HepG2 (cell line): ENCODE results near the gene SFXN2. TPM values are rescaled to one million over a fixed set of nuclear protein-coding genes. Genes with fewer than 3 reads are reported as not detected.

Experiments used
- ATAC-seq: fragments of 200-7000 bp; cut with Tn5 transposase; 3 replicates; pipeline ENCODE4 v1.9.1; 2020; ENCODE audit warnings: mild to moderate bottlenecking, moderate library complexity
- BruUV-seq: library from RNA; stranded (reverse); fragments of 400-500 nt; replicated peaks from 2 replicates; lab custom pipeline; 2021; lab: Mats Ljungman, UMichigan
- CTCF ChIA-PET: fragments of 300-600 bp; formaldehyde crosslinking; extraction: SDS; loops from one replicate; lab custom pipeline; 2021; ENCODE audit warnings: low total read pairs, inconsistent platforms, low intra/inter-chr PET ratio; lab: Yijun Ruan, JAX
- POLR2A ChIA-PET: fragments of 350-600 bp; sonication (Branson Sonifier 250); formaldehyde crosslinking; loops from one replicate; lab custom pipeline; 2020; ENCODE audit warnings: antibody characterized with exemption, inconsistent platforms; lab: Yijun Ruan, JAX
- DNase-seq: peaks from one replicate; pipeline ENCODE4 v3.0.0-alpha.2; 2015; ENCODE audit warnings: low spot score
- FAIRE-seq: peaks from 3 replicates; lab custom pipeline; 2011; peaks lifted over from hg19 to GRCh38; lab: Jason Lieb, UNC
- H2AFZ ChIP-seq: one replicate; pipeline ENCODE4 v1.6.1; 2011; ENCODE audit warnings: low read length, inconsistent platforms
- H3K27ac ChIP-seq: fragments of 300-600 bp; 3 replicates; pipeline ENCODE4 v1.8.0; 2011; ENCODE audit warnings: mixed run types, mild to moderate bottlenecking, mixed read lengths, low read length, inconsistent platforms; ENCODE audit not compliant: insufficient read depth; ENCODE audit errors: extremely low read length
- H3K27me3 ChIP-seq, 2 experiments: fragments of 200-600 bp in 1 of 2; 2 replicates in 1 of 2; 3 replicates in 1 of 2; pipeline versions ENCODE4 v1.6.0 to v1.8.0; 2011; ENCODE audit warnings: low read length in 2 of 2, mild to moderate bottlenecking in 2 of 2, moderate library complexity in 2 of 2, inconsistent platforms in 1 of 2; ENCODE audit not compliant: insufficient read depth in 2 of 2, control insufficient read depth in 1 of 2
- H3K36me3 ChIP-seq, 2 experiments: fragments of 200-600 bp in 1 of 2; replicated peaks in 1 of 2; 2 replicates in 1 of 2; 3 replicates in 1 of 2; pipeline versions ENCODE4 v1.5.1 to v1.8.0; 2011; ENCODE audit warnings: low read length in 2 of 2, inconsistent platforms in 1 of 2; ENCODE audit not compliant: insufficient read depth in 2 of 2, control insufficient read depth in 1 of 2
- H3K4me1 ChIP-seq: 2 replicates; pipeline ENCODE4 v1.5.1; 2012; ENCODE audit warnings: low read length, inconsistent platforms; ENCODE audit not compliant: insufficient read depth
- H3K4me2 ChIP-seq: 2 replicates; pipeline ENCODE4 v1.6.0; 2011; ENCODE audit warnings: low read depth, low read length, inconsistent platforms
- H3K4me3 ChIP-seq, 3 experiments: fragments of 200-600 bp in 1 of 3; sonication (generic), shearing (Covaris generic) in 1 of 3; replicated peaks in 1 of 3; 2 replicates each; pipeline ENCODE4 v1.5.1; 2011 to 2016; ENCODE audit warnings: low read length in 3 of 3, inconsistent platforms in 2 of 3, low read depth in 2 of 3, mild to moderate bottlenecking in 2 of 3, control low read depth in 1 of 3, mixed read lengths in 1 of 3; ENCODE audit not compliant: insufficient read depth in 1 of 3
- H3K79me2 ChIP-seq: one replicate; pipeline ENCODE4 v1.6.1; 2011; ENCODE audit warnings: low read length, inconsistent platforms; ENCODE audit not compliant: insufficient read depth
- H3K9ac ChIP-seq: 2 replicates; pipeline ENCODE4 v1.6.0; 2011; ENCODE audit warnings: mild to moderate bottlenecking, low read depth, low read length, inconsistent platforms; ENCODE audit not compliant: insufficient read depth
- H3K9me3 ChIP-seq: 2 replicates; pipeline ENCODE4 v1.5.1; 2012; ENCODE audit warnings: mild to moderate bottlenecking, low read length
- H4K20me1 ChIP-seq: 2 replicates; pipeline ENCODE4 v1.6.0; 2011; ENCODE audit warnings: inconsistent platforms, mild to moderate bottlenecking, low read length, moderate library complexity; ENCODE audit not compliant: insufficient read depth
- ERF ChIP-seq: IDR thresholded peaks from 2 replicates; pipeline ENCODE4 v1.6.1; 2018; ENCODE audit warnings: missing biosample characterization, missing genetic modification reagents
- ZEB1 ChIP-seq: IDR thresholded peaks from 2 replicates; pipeline ENCODE4 v1.6.1; 2012; ENCODE audit warnings: mild to moderate bottlenecking, low read depth, inconsistent platforms; ENCODE audit not compliant: insufficient replicate concordance
- ZNF121 ChIP-seq: sonication (generic); formaldehyde crosslinking; IDR thresholded peaks from 2 replicates; pipeline ENCODE4 v1.5.0; 2020; ENCODE audit warnings: mild to moderate bottlenecking, missing genetic modification reagents
- ZNF263 ChIP-seq: sonication (generic); formaldehyde crosslinking; IDR thresholded peaks from 2 replicates; pipeline ENCODE4 v1.4.0; 2020; ENCODE audit warnings: missing genetic modification reagents
- ZNF614 ChIP-seq: IDR thresholded peaks from 2 replicates; pipeline ENCODE4 v1.6.1; 2018; ENCODE audit warnings: missing biosample characterization, missing genetic modification reagents, inconsistent platforms, borderline replicate concordance
- ZNF770 ChIP-seq: sonication (generic); formaldehyde crosslinking; IDR thresholded peaks from 2 replicates; pipeline ENCODE4 v1.5.0; 2020; ENCODE audit warnings: mild to moderate bottlenecking, missing genetic modification reagents
- WGBS: methylation state at CpG from one replicate; pipeline ENCODE4 v1.1.6; 2017; ENCODE audit warnings: low lambda C conversion rate; 5-methylcytosine and 5-hydroxymethylcytosine counted together
- in situ Hi-C: cut with HindIII; loops from 2 replicates; pipeline ENCODE4 v1.10.0; 2017; ENCODE audit warnings: low pct_unique_long_range_greater_than_20kb; ENCODE audit not compliant: extremely low pct_ligation_motif_present
- intact Hi-C: fragments of 100-400 bp; cut with micrococcal nuclease; formaldehyde crosslinking; loops from one replicate; pipeline ENCODE4 v1.10.0; 2022; ENCODE audit not compliant: unreplicated experiment
- polyA plus RNA-seq, 8 experiments: library from polyadenylated mRNA; depleted of rRNA in 3 of 8; stranded (reverse) in 7 of 8; unstranded in 1 of 8; fragments of >200 nt; fragmentation: Illumina TruSeq in 4 of 8; extraction: Trizol in 4 of 8; gene quantifications; 2 replicates each; pipeline versions ENCODE4 v1.2.1 to v1.2.3, GENCODE V29; 2011 to 2016; ENCODE audit warnings: low read depth in 4 of 8, missing spikeins in 1 of 8, mixed read lengths in 1 of 8; ENCODE audit not compliant: insufficient read depth in 1 of 8
- total RNA-seq, 5 experiments: library from RNA; depleted of rRNA; stranded (reverse); fragments of >200 nt; fragmentation: Illumina TruSeq; extraction: Trizol; gene quantifications; 2 replicates each; pipeline ENCODE4 v1.2.3, GENCODE V29; 2016; ENCODE audit warnings: low read depth in 1 of 5

Gene SFXN2
- total and polyA plus RNA-seq, 2 of the 13 experiments (the other 11 are each of a cell fraction or from before 2014, with no cell fraction given) = 12.8 to 21.1 TPM

DNA sequence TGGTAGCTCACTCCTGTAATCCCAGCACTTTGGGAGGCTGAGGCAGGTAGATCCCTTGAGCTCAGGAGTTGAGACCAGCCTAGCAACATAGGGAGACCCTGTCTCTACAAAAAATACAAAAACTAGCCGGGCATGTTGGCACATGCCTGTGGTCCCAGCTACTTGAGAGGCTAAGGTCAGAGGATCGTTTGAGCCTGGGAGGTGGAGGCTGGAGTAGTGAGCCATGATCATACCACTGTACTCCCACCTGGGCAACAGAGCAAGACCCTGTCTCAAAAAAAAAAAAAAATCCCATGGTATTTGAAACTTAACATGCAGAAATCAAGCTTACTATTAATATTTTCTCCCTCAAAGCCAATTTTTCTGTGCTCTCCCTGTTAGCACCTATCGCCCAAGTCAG, 5.9 kb downstream of the SFXN2 start:
- TF ChIP-seq ERF (CRISPR knock-in tag) (no peak), ZNF121 (CRISPR knock-in tag) (peak; percentile 49; the same call in 1 of the 2 replicates), ZEB1 (no peak), ZNF770 (CRISPR knock-in tag) (peak; percentile 37; the same call in 1 of the 2 replicates)
- Histone ChIP-seq H3K4me1 (peaks cover 58% of the 10 kb centered on the region), H4K20me1 (no peaks in the 10 kb centered on the region), H2AFZ (no peak overlapping the region), H3K4me3 (no peak overlapping the region), H3K27me3 (no peaks in the 10 kb centered on the region), H3K9me3 (no peaks in the 10 kb centered on the region), H3K27ac (peak overlapping the region; percentile 40), H3K4me2 (no peak overlapping the region), H3K9ac (no peak overlapping the region), H3K79me2 (peaks cover 51% of the 10 kb centered on the region), H3K36me3 (peaks cover 0 to 13% of the 10 kb centered on the region in 2 experiments; a peak in 1 of 5 replicates)
- in situ Hi-C loops = loop anchor here (10.0 kb wide), 1 partner anchor 184 kb away; no protein-coding TSS in a partner anchor
- 88% methylated on average over 3 of the region's 3 CpGs for WGBS
- POLR2A ChIA-PET = interaction anchor here (0.6 kb wide), 1 partner anchor 23 kb away, joined by 3 read pairs; the partner anchor contains the start of gene WBP1L
- DNase-seq (no peak), FAIRE-seq (no peak), ATAC-seq (no peak)
- BruUV-seq = no TSS peak
- intact Hi-C loops = no loop called here
- CTCF ChIA-PET = no interaction called here

- no peak for TF ChIP-seq ZNF614 (CRISPR knock-in tag)
- 0 out of 2 replicates have a peak, but pooled peaks have one; percentile 28 for TF ChIP-seq ZNF263 (CRISPR knock-in tag)
- WGBS = 89% methylated on average over 6 of the region's 6 CpGs
- Histone ChIP-seq H3K9me3 (no peaks in the 10 kb centered on the region), H2AFZ (no peak overlapping the region), H3K4me1 (peaks cover 53% of the 10 kb centered on the region), H4K20me1 (no peaks in the 10 kb centered on the region), H3K9ac (no peak overlapping the region), H3K27me3 (no peaks in the 10 kb centered on the region), H3K79me2 (peaks cover 46% of the 10 kb centered on the region), H3K4me2 (no peak overlapping the region), H3K4me3 (no peak overlapping the region), H3K27ac (peak overlapping the region; percentile 40), H3K36me3 (peaks cover 0 to 15% of the 10 kb centered on the region in 2 experiments; a peak in 1 of 5 replicates)
- intact Hi-C loops (no loop called here), in situ Hi-C loops (loop anchor here (10.0 kb wide), 1 partner anchor 184 kb away; no protein-coding TSS in a partner anchor)
- DNase-seq = no peak
- no peak for FAIRE-seq
- POLR2A ChIA-PET = interaction anchor here (0.6 to 0.9 kb wide), 2 partner anchors 23 to 471 kb away, joined by 3 read pairs; partner anchors contain the start of gene WBP1L
- BruUV-seq = no TSS peak
- no peak for ATAC-seq
- CTCF ChIA-PET = no interaction called here
Measured at GRCh38 chr10:102720775-102721301, 6.4 kb downstream of the SFXN2 start.
